ENCODE results near the gene PLS3.

PLS3 gene

GRCh38 chrX:115571712-115572111 lies 10.7 kb downstream of the PLS3 start:
- no peak for DNase-seq

- DNase-seq = no peak
These were observed 12.2 kb downstream of the PLS3 start for GRCh38 chrX:115573185-115573584.

GRCh38 chrX:115576676-115577075 lies 15.7 kb downstream of the PLS3 start:
- DNase-seq = no peak

GRCh38 chrX:115579327-115579726 lies 18.4 kb downstream of the PLS3 start:
- no peak for DNase-seq

GRCh38 chrX:115579786-115580294 lies 18.9 kb downstream of the PLS3 start:
- no peak for DNase-seq

- no peak for DNase-seq
These were observed 21.0 kb downstream of the PLS3 start for GRCh38 chrX:115581759-115582615.

- DNase-seq = no peak
These were observed 21.9 kb downstream of the PLS3 start for GRCh38 chrX:115582616-115583495.

GRCh38 chrX:115583496-115584004 lies 22.6 kb downstream of the PLS3 start:
- no peak for DNase-seq

GRCh38 chrX:115584696-115585095 lies 23.7 kb downstream of the PLS3 start:
- no peak for DNase-seq

- DNase-seq = no peak
These were observed 27.2 kb downstream of the PLS3 start for GRCh38 chrX:115588179-115588578.

GRCh38 chrX:115589419-115589818 lies 28.4 kb downstream of the PLS3 start:
- no peak for DNase-seq

GRCh38 chrX:115591420-115591819 lies 30.4 kb downstream of the PLS3 start:
- no peak for DNase-seq

- DNase-seq = no peak
These were observed 31.2 kb downstream of the PLS3 start for GRCh38 chrX:115591856-115592842.

- no peak for DNase-seq
These were observed 32.2 kb downstream of the PLS3 start for GRCh38 chrX:115592997-115593734.

GRCh38 chrX:115595049-115595448 lies 34.1 kb downstream of the PLS3 start:
- no peak for DNase-seq

- DNase-seq = no peak
These were observed 37.6 kb downstream of the PLS3 start for GRCh38 chrX:115598556-115598955.

- DNase-seq = no peak
These were observed 41.3 kb downstream of the PLS3 start for GRCh38 chrX:115602308-115602707.

GRCh38 chrX:115602729-115603389 lies 41.9 kb downstream of the PLS3 start:
- DNase-seq = no peak

GRCh38 chrX:115603534-115604074 lies 42.6 kb downstream of the PLS3 start:
- no peak for DNase-seq

GRCh38 chrX:115606861-115607260 lies 45.9 kb downstream of the PLS3 start:
- no peak for DNase-seq

- no peak for DNase-seq
These were observed 48.6 kb downstream of the PLS3 start for GRCh38 chrX:115609621-115610020.
